GM18858 (cell line): ENCODE measurements around the gene KIF3A.
"Not testable (repeated sequence)": the region's sequence is repeated elsewhere in the genome, so short reads cannot be mapped to it uniquely, and the experiment has no call there.

ENCODE experiments used
- ATAC-seq: cut with Tn5 transposase; IDR thresholded peaks from one replicate; pipeline ENCODE4 v1.9.1; 2021; ENCODE audit not compliant: unreplicated experiment

KIF3A gene

DNA sequence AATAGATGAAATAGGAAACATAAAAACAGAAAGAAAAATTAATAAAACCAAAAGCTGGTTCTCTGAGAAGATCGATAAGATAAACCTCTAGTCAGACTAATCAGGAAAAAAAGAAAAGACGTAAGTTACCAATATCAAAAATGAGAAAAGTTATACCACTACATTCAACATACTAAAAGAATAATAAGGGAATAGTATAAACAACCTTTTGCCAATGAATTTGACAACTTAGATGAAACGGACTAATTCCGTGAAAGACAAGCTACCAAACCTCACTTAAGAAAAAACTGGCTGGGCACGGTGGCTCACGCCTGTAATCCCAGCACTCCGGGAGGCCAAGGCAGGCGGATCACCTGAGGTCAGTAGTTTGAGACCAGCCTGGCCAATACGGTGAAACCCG is 7.5 kb downstream of the KIF3A start:
- no peak for ATAC-seq

DNA sequence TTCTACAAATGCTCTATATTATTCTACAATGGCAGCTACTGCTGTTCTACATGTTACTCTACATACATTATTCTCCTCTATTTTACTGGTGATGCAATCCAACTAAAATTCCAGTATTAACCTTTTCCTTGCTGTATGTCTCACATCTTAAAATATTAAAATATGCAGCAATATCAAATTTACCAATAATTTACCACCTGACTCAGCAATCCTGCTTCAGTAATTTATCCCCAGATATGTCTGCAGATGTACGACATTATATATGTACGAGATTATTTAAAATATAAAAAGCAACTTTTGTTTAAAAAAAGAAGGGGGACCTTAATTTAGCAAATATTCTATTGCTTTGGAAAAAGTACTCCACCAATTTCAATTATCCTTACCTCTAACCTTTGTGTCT is 11.6 kb downstream of the KIF3A start:
- no peak for ATAC-seq

DNA sequence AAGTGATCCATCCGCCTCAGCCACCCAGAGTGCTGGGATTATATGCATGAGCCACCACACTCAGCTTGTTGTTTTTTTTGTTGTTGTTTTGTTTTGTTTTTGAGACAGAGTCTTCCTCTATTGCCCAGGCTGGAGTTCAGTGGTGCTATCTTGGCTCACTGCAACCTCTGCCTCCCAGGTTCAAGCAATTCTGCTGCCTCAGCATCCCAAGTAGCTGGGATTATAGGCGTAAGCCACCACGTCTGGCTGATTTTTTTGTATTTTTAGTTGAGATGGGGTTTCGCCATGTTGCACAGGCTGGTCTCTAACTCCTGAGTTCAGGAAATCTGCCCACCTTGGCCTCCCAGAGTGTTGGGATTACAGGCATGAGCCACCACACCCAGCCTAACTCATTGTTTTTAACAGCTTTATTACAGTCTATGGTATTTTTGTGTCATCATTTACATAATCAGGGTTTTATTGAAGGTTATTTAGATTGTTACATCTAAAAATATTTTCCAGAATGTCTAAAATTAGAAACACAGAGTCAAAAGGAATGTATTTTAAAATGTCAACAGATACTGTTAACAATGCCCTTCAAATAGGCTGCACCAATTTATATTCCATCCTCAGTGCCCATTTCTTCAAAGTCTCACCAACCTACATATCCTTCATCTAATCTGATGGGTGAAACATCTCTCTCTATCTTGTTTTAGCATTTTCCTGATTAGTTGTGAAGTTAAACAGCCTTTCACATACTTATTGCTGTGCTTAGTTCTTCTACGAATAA is 18.6 kb downstream of the KIF3A start:
- no peak for ATAC-seq

DNA sequence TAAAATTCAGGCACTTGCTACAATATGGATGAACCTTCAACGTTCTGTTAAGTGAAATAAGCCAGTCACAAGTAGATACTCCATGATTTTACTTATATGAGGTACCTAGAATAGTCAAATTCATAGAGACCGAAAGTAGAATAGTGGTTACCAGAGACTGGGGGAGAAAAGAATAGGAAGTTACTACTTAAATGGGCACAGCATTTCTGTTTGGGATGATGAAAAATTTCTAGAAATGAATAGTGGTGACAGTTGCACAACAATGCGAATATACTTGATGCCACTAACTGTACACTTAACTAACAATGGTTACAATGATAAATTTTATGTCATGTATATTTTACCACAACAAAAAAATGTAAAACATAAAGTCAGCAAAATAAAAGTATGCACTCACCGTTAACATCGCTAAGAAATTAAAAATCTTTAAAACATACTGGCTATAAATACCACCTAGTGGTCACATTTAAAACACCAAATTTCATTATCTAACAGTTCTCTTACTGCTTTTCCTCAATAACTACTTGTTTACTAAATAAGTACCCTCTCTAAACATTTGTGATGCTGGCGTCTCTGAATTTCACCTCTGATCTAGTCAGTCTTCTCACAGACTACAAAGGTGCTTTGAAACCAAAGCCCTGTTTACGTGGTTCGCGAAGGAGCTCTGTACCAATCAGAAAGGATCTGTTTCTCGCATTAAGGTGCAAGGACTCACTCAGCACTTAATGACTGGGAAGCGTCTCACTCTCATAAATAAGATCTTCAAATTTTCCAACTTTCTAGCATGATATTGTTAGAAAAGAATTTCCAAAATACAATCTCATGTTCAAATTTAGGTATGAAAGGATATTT is 22.7 kb downstream of the KIF3A start:
- no peak for ATAC-seq

DNA sequence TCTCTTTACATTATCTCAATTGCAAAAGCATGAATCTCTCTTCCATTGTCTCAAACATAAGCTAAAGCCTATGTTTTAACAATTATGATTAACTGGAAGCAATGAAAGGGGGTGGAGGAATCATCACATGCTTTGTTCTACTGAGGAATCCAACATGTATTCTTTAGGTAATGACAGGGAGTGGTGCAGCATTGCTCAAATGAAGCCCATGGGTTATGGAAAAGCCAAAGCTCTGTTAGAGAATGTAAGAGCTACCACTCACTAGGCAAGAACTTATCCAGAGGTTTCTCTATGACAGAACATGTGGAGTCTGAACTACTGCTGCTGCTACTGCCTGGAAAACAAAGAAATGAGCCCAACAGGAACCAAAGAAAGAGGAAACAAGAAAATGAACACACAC is 28.7 kb downstream of the KIF3A start:
- ATAC-seq, result no peak

DNA sequence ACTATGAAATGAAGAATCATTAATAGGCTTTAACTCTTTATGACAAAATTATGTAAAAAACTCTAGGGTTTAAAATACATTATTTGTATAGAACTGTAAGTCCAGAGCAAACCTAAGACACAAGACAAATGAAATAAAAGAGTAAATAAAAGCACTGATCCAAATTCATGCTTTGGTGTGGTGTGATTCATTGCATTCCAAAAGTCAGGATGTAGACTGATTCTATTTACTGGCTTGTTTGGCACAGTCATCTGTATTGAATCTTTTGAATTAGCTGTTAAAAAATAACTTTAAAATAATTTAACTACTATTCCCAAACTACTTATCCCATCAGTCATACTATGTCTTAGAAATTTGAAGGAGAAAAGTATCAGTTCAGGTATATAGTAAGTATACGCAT is 32.5 kb downstream of the KIF3A start:
- ATAC-seq, result no peak

DNA sequence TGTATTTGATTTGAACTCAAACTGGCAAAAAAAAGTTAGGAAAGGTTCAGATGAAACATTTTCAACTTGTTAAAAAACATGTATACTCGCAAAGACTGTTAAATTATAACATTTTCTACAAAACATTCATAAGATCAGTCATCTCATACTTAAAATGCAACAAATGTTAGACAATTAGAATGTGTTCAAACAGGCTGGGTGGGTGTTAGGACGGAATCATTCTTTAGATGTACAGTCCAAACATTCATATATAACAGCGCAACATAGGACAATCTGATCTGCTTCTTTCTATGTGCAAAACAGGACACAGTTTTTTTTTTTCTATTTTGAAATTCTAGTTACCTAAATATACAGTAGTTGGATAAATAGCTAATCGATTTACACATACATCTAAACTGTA is 41.4 kb downstream of the KIF3A start:
- ATAC-seq, result no peak

DNA sequence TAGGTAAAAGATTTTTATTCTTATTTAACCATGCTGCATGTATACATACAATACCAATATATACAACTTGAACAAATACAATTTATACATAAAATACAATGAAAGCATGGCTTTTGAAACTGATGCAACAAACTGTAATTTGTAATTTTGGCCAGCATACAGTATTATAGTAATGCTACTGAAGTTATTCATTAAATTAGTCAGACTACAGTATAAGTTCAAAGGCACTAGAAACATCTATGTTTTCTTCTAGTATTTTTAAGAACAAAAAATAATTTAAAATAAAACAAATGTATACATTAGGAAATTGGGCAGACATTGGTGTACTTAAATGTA is 44.7 kb downstream of the KIF3A start:
- no peak for ATAC-seq

DNA sequence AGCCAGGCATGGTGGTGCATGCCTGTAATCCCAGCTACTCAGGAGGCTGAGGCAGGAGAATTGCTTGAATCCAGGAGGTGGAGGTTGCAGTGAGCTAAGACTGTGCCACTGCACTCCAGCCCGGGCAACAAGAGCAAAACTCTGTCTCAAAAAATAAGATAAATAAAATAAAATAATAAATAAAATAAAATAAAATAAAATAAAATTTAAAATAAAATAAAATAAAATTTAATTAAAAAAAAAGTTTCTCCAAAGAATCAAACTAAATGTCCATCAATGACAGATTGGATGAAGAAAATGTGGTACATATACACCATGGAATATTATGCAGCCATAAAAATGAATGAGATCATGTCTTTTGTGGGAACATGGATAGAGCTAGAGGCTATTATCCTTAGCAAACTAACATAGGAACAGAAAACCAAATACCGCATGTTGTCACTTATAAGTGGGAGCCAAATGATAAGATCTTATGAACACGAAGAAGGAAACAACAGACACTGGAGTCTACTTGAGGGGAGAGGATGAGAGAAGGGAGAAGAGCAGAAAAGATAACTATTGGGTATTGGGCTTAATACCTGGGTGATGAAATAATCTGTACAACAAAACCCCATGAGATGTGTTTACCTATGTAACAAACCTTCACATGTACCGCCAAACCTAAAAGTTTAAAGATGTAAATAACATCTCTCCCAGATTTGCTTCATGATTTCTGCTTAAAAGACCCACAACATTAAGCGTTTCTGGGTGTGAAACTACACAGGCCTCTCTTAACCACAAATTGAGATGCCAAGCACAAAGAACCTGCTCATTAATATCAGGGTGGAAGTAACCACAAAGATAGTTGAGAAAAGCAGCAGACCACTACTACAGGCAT is 45.4 kb downstream of the KIF3A start:
- not testable (repeated sequence) for ATAC-seq

DNA sequence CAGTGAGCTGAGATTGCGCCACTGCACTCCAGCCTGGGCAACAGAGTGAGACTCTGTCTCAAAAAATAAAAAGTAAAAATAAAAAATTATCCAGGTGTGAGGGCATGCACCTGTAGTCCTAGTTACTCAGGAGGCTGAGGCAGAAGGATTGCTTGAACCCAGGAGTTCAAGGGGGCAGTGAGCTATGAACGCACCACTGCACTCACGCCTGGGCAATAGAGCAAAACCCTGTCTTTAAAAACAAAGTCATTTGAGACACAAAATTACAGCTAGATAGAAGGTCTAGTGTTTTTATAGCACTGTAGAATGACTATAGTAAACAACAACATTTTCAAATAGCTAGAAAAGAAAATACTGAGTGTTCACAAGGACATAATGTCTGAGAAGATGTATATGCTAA is 47.2 kb downstream of the KIF3A start:
- ATAC-seq, result no peak

DNA sequence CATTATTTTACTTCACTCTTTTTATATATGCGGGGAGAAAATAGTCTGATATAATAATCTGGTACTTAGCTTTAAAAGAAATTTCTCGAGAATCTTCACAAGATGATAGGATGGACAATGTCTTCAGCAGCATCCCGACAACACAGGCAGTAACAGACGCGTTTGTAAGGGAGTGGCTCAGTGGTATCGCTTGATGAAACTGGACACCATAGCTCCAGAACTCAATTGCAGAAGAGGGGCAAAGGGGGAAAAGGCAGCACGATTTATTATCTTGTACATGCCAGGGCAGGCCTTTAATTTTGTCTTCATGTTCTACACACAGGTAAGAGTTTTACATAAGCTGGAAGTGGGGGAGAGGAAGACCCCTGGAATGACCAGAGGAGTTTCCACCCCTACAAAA is 47.8 kb downstream of the KIF3A start:
- ATAC-seq, result no peak

DNA sequence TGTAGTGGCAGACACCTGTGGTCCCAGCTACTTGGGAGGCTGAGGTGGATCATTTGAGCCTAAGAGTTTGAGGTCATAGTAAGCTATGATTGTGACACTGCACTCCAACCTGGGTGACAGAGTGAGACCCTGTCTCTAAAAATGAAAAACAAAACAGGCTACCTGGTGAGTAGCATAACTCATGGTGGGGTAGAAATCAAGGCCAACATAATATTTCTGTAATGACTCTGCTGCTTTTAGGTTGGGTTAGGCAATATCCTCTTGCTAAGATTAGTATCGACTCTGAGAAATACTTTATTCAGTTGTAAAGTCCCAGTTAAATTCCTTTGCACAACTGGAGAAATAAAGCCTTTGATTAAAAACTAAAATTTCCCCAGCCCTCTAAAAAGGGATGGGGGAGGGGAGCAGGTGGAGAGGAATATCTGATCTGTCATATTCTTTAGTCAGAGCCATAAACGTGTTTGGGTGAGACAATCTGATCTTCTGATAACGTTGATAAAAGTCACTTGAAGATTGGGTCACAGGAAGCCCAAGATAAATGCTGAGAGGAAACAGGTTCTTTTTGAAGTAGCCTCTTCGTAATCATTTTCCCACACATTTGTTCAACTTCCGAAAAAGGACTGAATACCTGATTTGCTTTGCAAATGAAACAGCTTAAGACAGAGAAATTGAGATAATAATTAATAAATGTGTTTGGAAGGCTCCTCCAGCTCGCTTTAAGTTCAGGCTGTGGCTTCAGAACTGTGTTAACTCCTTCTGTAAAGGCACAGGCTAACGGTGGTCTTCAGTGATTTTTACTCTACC is 48.6 kb downstream of the KIF3A start:
- ATAC-seq, result no peak

DNA sequence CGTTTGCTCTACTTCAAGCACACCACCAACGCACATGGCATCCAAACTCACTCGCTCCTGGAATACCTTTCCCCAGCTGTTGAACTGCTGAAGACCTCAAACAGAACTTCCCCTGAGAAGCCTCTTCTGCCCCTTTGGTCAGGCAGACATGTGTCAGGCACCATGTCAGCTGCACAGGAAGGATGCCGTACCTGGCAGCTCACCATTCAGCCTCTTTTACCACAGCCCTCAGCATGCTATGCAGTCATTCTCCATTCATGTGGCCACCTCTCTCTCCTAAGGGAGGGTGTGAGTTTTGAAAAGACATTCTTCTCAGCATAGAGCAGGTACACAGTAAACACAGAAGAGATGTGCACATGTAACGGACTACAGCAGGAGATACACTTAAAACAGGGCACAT is 49.4 kb downstream of the KIF3A start:
- ATAC-seq, result no peak

DNA sequence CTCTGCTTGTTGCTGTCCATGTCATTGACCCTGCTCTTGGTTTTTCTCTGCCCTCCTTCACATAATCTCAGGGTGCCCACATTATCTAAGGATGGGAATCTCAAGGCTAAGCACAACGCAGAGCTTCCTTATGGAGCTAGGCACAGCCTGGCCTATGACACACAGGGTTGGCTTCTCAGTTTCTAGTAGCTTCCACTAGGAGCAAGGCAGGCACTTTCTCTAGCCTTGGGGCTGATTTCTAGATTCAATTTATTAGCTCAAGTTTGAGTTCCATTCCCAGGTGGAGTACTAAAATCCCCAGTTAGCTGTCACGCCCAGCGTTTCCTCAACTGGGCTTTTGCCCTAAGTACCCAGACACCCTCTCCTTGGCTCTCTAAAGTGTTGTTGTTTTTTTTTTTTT is 51.2 kb downstream of the KIF3A start:
- ATAC-seq, result no peak

DNA sequence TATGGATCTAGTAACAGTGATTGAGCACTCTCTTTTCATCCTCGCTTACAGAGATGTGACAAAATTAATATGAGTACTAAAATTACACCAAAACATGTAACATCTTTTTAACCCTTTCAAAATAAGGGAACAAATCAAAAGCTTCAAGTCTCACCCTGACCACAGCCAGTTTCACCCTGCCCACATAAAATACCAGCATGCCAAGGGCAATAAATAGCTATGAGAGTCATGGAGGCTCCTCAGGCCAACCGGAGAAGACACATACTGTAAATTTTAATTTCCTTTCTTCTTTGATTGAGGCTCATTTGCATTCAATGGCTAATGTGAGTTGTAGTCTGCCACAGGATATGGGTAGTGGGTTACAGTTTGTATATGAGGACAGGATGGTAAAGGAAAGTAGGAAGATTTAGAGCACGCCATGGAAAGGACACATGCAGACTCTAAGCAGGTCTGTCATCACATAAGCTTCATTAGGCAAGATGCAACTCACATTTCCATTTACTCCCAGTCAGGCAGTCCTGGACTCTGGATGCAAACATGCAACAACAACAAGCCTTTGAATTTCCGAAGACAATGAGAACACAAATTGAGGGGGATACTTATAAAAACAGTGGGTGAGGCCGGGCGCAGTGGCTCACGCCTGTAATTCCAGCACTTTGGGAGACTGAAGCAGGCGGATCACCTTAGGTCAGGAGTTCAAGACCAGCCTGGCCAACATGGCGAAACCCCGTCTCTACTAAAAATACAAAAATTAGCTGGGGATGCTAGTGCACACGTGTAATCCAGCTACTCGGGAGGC is 52.2 kb downstream of the KIF3A start:
- no peak for ATAC-seq

DNA sequence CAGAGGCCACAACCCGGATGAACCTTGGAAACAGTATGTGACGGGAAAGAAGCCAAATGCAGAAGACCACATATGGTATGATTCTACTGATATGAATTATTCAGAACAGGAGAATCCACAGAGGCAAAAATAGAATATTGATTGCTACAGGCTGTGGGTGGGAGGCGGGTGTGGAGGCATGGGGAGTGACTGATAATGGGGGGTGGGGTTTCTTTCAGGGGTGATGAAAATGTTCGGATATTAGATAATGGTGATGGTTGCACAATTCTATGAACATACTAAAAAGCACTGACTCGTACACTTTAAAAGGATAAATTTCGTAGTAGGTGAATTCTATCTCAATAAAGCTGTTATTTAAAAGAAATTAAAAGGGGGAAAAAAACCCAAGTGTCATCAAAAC is 52.9 kb downstream of the KIF3A start:
- no peak for ATAC-seq

DNA sequence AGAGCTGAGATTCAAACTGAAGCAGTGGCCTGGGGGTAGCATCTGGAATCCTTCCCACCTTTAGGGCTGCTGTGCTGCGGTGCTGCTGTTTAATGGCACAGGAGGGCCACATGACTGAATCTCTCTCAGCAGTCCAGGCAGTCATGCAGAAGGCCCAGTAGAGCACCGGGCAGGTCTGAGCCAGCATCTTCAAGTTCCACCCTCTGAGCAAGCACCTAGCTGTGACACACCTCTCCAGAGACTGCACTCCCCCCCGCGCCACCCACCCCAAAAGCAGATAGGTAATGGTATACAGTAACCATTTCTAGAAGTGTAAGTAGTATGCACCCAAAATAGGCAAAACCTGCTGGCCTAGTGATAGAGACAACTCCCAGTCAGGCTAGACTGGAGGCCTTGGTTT is 55.4 kb downstream of the KIF3A start:
- no peak for ATAC-seq

DNA sequence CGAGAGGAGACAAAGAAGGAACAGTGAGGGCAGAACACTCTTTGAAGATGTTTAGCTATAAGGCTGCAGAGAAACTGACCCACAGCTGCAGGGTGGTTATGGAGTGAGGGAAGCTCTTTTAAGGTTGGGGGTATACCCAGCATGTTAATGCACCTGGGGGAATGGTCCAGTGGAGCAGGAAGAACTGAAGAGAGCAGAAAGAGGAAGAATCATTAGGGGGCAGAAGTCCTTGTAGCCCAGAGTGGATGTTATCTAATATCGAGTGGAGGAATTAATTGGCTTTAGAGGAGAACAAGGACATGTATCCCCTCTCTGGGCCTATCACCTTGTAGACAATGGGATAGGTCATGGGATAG is 55.9 kb downstream of the KIF3A start:
- ATAC-seq, result no peak

DNA sequence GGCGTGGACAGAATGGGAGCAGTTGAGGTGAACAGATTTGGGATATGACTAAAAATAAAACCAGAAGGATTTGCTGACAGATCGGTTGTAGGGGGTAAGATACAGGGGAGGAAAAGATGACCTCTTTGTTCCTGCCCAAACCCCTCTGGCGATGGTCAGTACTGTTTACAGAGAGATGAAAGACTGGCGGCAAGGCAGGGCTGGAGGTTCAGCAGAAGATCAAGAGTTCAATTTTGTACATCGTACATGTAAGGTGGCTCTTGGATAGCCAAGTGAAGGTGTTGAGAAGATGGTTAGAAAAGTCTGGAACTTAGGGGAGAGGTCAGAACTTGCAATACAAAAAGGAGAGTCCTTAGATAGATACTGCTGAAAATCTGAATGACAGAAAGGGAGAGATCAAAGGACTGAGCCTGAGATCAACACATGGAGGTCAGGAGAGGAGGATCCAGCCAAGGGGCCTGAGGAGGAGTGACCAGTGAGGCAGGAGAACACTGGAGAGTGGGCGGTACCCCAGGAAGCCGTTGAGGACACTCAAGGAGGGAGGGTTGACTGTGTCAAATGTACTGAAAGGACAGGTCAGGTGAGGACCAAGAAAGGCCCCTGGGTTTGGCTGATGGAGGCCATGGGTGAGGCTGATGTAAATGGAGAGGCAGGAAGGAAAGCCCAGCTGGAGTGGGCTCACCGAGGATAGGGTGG is 56.4 kb downstream of the KIF3A start:
- no peak for ATAC-seq
